GM10248 (cell line): ENCODE results near the gene ZCCHC7.

ENCODE experiments used
- CTCF ChIA-PET: fragments of 300-600 bp; sonication (Branson Sonifier 250); formaldehyde crosslinking; extraction: SDS; loops from one replicate; lab custom pipeline; 2021; ENCODE audit warnings: antibody characterized with exemption; lab: Yijun Ruan, JAX
- POLR2A ChIA-PET: fragments of 350-650 bp; sonication (Branson Sonifier 250); formaldehyde crosslinking; extraction: SDS; loops from one replicate; lab custom pipeline; 2020; ENCODE audit warnings: antibody characterized with exemption; lab: Yijun Ruan, JAX
- DNase-seq: peaks from one replicate; pipeline ENCODE4 v3.0.0; 2012; ENCODE audit errors: extremely low spot score
- CTCF ChIP-seq: IDR thresholded peaks from 2 replicates; pipeline ENCODE4 v1.5.1; 2012; ENCODE audit warnings: mild to moderate bottlenecking, low read depth; ENCODE audit errors: extremely low read depth, missing control alignments, control extremely low read depth

The ZCCHC7 gene

GRCh38 chr9:37329576-37329975 is 209.2 kb downstream of the ZCCHC7 start:
- ChIA-PET POLR2A (no interaction called here), CTCF (interaction anchor here (0.8 to 5.5 kb wide), 47 partner anchors 8 to 455 kb away, joined by 3 to 38 read pairs (median 4); no protein-coding TSS in a partner anchor)

GRCh38 chr9:37331871-37332270 is 211.5 kb downstream of the ZCCHC7 start:
- no peak for TF ChIP-seq CTCF
- POLR2A ChIA-PET, result no interaction called here
- CTCF ChIA-PET, result interaction anchor here (0.9 to 1.0 kb wide), 2 partner anchors 14 to 340 kb away, joined by 3 to 4 read pairs; no protein-coding TSS in a partner anchor
- DNase-seq, result no peak

More at GRCh38 chr9:37329576-37329975, 209.2 kb downstream of the ZCCHC7 start:
- TF ChIP-seq CTCF, result peak; percentile 65
- no peak for DNase-seq

DNA sequence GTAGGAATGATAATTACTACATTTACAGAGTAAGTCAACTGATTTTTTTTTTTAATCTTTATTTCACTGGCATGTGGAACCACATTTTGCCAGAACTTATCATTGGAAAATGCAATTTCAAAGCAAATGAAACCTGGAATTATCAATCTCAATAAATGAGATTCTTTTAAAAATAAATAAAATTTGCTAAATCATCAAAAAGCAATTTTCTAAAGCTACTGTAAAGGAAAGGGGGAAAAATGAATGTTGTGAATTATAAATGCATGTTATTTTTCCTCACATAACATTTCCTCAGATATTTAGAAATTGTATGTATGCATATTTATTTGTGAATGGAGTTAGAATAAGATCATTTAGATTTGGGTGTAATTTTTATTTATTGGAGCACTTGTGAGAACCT is 212.2 kb downstream of the ZCCHC7 start:
- POLR2A ChIA-PET, result no interaction called here
- CTCF ChIA-PET, result no interaction called here
- no peak for DNase-seq
- TF ChIP-seq CTCF, result no peak

DNA sequence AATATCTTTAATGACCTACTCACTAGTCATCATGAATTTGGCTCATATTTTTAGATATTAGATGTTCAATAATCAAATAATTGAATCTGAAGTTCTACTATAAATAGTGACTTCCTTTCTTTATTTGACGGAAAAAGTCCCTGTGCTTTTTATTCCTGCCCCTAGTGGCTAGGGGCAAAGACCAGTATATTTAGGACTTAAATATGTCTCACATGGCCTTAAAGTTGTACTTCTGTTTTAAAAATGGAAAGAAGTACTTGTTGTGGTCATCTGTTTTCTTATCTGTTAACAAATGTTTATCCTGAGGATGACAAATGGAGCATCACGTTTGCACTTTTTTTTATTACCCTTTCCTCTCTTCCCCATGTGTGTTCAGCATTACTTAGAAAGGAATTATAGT is 212.9 kb downstream of the ZCCHC7 start:
- no peak for DNase-seq
- ChIA-PET POLR2A (no interaction called here), CTCF (no interaction called here)
- no peak for TF ChIP-seq CTCF

GRCh38 chr9:37335238-37335637 is 214.9 kb downstream of the ZCCHC7 start:
- DNase-seq, result no peak
- no peak for TF ChIP-seq CTCF
- ChIA-PET CTCF (interaction anchor here (1.0 kb wide), 1 partner anchor 336 kb away, joined by 4 read pairs; no protein-coding TSS in a partner anchor), POLR2A (no interaction called here)

GRCh38 chr9:37336150-37336549 is 215.8 kb downstream of the ZCCHC7 start:
- POLR2A ChIA-PET, result no interaction called here
- CTCF ChIA-PET, result interaction anchor here (0.8 to 2.8 kb wide), 12 partner anchors 11 to 463 kb away, joined by 3 to 10 read pairs (median 4); no protein-coding TSS in a partner anchor
- no peak for DNase-seq
- TF ChIP-seq CTCF, result no peak
